HTERT RPE-1 (cell line): ENCODE data around the gene MROH8.
"Not testable (repeated sequence)": the region's sequence is repeated elsewhere in the genome, so short reads cannot be mapped to it uniquely, and the experiment has no call there.

ENCODE experiments used
- in situ Hi-C: fragments of 300-500 bp; cut with MboI; formaldehyde crosslinking; loops from 4 replicates; pipeline ENCODE4 v1.14.3; 2020; ENCODE audit warnings: low sequenced_read_pairs

Gene MROH8

DNA sequence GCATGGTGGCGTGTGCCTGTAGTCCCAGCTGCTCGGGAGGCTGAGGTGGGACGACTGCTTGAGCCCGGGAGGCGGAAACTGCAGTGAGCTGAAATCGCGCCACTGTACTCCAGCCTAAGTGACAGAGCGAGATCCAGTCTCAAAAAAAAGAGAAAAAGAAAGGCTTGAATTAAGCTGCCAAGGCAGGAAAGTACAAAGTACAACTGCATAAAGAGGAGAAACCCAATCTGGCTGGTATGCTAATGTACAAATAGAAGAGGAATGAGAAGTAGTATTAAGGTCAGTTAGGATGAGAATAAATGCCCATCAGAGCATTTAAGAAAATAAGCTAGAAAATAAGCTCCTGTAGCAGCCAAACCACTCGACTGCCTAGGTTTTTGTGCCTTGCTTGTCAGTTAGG is 23.4 kb downstream of the MROH8 start:
- in situ Hi-C loops: no loop called here

DNA sequence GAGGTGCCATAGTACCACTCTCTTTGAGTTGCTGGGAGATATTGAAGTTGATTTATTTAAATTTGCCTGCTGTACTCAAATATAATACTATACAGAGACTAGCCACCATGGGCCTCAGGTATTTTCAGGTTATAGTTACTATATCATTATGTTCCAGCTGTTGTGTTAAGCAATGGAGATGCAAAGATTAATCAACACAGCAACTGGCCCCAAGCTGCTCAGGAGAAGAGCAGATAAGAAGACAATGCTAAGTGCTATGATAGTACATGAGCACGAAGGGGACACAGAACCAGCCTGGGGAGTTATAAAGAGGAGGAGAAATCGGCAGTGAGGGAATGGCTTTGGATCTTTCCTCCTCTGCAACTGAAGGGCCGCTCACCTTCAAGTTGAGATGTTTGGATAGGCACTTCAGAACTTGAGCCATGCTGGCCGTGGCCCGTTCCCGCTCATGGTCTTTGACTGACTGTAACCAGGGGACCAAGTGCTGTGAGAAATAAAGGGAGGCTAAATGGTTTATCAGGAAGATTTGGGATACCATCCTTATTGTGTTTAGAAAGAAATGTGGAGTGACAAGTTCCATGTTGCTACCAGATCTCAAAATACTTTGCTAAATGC is 24.6 kb downstream of the MROH8 start:
- in situ Hi-C loops: no loop called here

GRCh38 chr20:37152284-37152683 is 27.1 kb downstream of the MROH8 start:
- in situ Hi-C loops: no loop called here

DNA sequence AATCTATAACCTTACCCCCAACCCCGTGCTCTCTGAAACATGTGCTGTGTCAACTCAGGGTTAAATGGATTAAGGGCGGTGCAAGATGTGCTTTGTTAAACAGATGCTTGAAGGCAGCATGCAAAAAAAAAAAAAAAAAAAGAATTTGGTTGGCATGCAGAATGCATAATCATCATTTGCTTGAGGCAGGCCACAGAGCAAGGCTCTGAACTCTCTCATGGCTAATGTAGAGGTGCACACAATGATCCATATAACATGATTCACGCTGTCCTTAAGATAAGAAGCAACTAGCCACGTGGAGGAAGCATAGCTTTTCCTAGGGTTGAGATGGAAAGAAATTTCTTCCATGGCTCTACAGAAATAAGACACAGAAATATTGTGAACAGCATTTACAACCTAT is 27.8 kb downstream of the MROH8 start:
- in situ Hi-C loops: no loop called here

GRCh38 chr20:37150864-37151263 is 28.5 kb downstream of the MROH8 start:
- in situ Hi-C loops: not testable (repeated sequence)

DNA sequence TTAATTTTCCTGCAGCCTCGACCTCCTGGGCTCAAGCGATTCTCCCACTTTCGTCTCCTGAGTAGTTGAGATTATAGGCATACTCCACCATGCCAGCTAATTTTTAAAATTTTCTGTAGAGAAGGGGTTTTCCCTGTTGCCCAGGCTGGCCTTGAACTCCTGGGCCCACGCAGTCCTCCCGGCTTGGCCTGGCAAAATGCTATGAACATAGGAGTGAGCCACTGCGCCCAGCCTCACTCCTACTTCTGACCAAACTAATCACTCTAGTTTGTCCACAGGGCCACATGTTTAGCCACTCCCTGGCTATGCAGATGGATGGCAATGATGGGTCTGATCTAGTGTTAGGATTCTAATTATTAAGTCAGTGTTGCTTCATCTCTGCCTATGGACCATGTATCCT is 32.1 kb downstream of the MROH8 start:
- in situ Hi-C loops: no loop called here

GRCh38 chr20:37144856-37145404 is 34.4 kb downstream of the MROH8 start:
- in situ Hi-C loops: no loop called here

- in situ Hi-C loops: no loop called here
Measured at GRCh38 chr20:37142708-37143107, 36.6 kb downstream of the MROH8 start.

DNA sequence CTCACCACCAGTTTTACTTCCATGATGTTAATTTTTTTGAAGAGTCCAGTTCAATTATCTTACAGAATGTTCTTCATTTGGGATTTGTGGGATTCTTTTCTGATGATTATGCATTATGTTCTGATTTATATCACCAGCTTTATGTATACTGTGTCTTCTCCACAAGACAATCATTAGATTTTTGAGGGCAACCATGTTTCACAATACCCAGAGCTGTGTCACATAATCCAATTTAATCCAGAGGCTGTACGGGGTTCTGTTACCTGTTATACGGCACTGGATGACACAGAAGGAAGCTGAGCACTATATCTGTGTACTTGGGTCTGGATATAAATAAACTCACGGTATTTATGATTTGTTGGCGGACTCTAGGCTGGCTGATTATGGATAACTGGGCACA is 41.8 kb downstream of the MROH8 start:
- in situ Hi-C loops: no loop called here

DNA sequence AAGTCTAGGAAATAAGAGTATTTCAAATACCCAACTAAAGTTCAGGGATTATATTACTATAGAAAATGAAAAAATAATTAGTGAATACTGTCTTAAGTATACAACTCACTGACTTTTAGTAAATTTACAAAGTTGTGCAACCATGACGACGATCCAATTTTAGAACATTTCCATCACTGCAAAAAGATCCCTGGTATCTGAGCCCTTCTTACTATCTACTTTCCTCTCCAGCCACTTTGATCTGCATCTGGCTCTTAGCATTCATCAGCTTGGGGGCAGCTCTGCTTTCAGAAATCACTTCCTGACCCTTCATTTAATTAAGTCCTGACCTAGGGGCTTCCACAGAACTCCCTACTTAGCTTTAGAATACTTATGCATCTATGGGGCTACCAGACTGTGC is 45.4 kb downstream of the MROH8 start:
- in situ Hi-C loops: no loop called here

GRCh38 chr20:37131486-37131885 is 47.9 kb downstream of the MROH8 start:
- in situ Hi-C loops: no loop called here

DNA sequence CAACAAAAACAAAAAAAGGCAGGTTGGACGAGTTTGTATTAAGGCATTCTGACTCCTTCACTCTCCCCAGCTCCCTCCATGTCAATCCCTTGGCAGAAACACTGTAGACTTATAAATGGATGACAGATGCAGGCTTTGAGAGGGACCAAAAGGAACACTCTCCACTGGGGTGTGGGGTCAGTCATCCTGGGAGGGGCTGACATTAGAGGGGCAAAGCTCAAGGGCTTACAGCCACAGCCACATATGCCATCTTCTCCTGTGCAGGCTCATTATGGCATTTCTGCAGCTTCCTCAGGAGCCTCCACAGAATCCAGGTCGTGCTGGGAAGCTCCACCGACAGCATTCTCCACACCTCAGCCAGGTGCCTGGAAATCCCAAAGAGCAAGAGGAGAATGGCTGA is 50.5 kb downstream of the MROH8 start:
- in situ Hi-C loops: no loop called here

GRCh38 chr20:37126290-37126689 is 53.1 kb downstream of the MROH8 start:
- in situ Hi-C loops: not testable (repeated sequence)

- in situ Hi-C loops: no loop called here
Measured at GRCh38 chr20:37123441-37123840, 55.9 kb downstream of the MROH8 start.

DNA sequence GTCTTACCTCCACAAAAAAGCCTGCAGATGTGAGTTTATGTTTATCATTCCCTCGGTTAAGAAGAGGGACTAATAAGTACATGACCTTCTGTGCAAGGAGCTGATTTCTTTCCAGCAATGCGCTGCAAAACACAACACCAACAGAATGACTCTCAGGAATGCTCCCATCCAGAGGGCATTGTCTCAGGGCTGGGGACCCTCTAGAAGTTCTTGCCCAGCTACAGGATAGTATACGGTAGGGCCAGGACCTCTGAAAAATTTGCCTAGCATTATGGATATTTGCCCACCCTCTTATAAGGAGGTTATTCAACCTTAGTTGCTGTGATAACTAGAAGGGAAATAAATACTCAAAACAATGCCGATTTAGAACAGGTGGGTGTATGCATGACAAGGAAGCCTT is 58.9 kb downstream of the MROH8 start:
- in situ Hi-C loops: no loop called here

DNA sequence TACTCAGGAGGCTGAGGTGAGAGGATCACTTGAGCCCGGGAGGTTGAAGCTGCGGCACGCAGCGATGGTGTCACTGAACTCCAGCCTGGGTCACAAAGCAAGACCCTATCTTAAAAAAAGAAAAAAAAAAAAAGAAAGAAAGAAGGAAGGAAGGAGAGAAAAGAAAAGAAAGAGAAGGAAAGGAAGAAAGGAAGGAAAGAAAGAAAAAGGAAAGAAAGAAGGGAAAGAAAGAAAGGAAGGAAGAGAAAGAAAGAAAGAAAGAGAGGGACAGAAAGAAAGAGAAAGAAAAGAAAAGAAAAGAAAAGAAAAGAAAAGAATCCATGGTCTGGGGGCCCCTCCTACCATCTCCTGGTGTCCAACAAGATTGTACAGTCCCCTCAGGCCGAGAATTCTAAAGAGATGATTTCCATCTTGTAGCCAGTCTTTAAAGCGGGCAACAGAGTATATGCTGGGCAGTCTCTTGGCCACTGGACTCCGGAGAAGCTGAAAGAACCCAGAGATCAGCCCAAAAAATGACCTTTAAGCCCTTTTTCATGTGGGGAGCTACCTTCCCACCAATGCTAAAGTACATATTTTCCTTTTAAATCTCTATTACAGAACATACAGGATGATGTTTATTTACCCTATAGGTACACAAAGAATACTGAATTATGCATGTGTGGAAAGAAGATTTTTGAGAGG is 59.9 kb downstream of the MROH8 start:
- in situ Hi-C loops: no loop called here

- in situ Hi-C loops: no loop called here
Measured at GRCh38 chr20:37114012-37114411, 65.3 kb downstream of the MROH8 start.

- in situ Hi-C loops: no loop called here
Measured at GRCh38 chr20:37111926-37112455, 67.4 kb downstream of the MROH8 start.

DNA sequence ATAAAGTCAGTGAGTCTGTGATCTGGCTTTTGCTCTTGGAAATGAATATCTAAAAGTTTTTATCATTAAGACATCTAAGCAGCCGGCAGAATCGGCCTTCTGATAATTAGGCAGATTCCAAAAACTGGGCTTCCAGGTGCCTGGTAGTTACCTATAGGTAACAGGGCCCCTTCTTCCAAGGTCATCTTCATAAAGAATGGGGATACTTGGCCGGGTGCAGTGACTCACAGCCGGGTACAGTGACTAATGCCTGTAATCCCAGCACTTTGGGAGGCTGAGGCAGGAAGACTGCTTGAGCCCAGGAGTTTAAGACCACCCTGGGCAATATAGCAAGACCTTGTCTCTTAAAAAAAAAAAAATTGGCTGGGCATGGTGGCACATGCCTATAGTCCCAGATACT is 70.7 kb downstream of the MROH8 start:
- in situ Hi-C loops: no loop called here

- in situ Hi-C loops: no loop called here
Measured at GRCh38 chr20:37102571-37102970, 76.8 kb downstream of the MROH8 start.

- in situ Hi-C loops: no loop called here
Measured at GRCh38 chr20:37096415-37097041, 82.8 kb downstream of the MROH8 start.
